Cardiac muscle cell (in vitro differentiated cells and primary cell): ENCODE measurements around the gene ALDOA. TPM values are rescaled to one million over a fixed set of nuclear protein-coding genes. Genes with fewer than 3 reads are reported as not detected.

ENCODE experiments used
- DNase-seq, 2 donors: peaks; one replicate each; pipeline versions ENCODE4 v3.0.0 to v3.0.0-alpha.2; 2010 to 2017; ENCODE audit warnings: low read depth in 1 of 2, low spot score in 1 of 2
- H3K27ac ChIP-seq: fragments of 200-600 bp; sonication (generic); 2 replicates; pipeline ENCODE4 v1.5.1; 2016
- H3K27me3 ChIP-seq: fragments of 200-600 bp; sonication (generic); 2 replicates; pipeline ENCODE4 v1.6.0; 2016; ENCODE audit warnings: control low read depth
- H3K36me3 ChIP-seq: fragments of 200-600 bp; sonication (generic); 2 replicates; pipeline ENCODE4 v1.5.1; 2016; ENCODE audit warnings: control low read depth
- H3K4me1 ChIP-seq: fragments of 200-600 bp; sonication (generic); 2 replicates; pipeline ENCODE4 v1.8.1; 2017; ENCODE audit warnings: low read depth, mild to moderate bottlenecking, mixed run types
- H3K4me3 ChIP-seq: fragments of 200-600 bp; sonication (generic); 2 replicates; pipeline ENCODE4 v1.5.1; 2016; ENCODE audit warnings: mild to moderate bottlenecking
- H3K9me3 ChIP-seq: fragments of 200-600 bp; sonication (generic); 2 replicates; pipeline ENCODE4 v1.5.1; 2017; ENCODE audit warnings: low read depth, mild to moderate bottlenecking, control low read depth
- polyA plus RNA-seq: library from polyadenylated mRNA; unstranded; fragments of >200 nt; fragmentation: Nextera tagmentation; extraction: Ambion mirVana; gene quantifications from 2 replicates; pipeline ENCODE4 v1.2.1, GENCODE V29; 2016
- total RNA-seq: library from RNA; depleted of rRNA; stranded (reverse); fragments of >200 nt; gene quantifications from 2 replicates; pipeline ENCODE4 v1.2.3, GENCODE V29; 2016
- TF ChIP-seq, protein P1 (sequence below): IDR thresholded peaks from 2 replicates; pipeline ENCODE4 v1.5.1; 2012; ENCODE audit warnings: low read depth, mild to moderate bottlenecking, low read length

Gene ALDOA
- total and polyA plus RNA-seq, 2 experiments from 2014 or later = 3,852 to 6,816 TPM

- Histone ChIP-seq H3K27me3 (peaks cover 27% of the 10 kb centered on the region), H3K4me3 (no peak overlapping the region), H3K27ac (no peak overlapping the region), H3K9me3 (no peaks in the 10 kb centered on the region), H3K36me3 (no peaks in the 10 kb centered on the region), H3K4me1 (no peaks in the 10 kb centered on the region)
- DNase-seq = no peak
- TF ChIP-seq, protein P1, sequence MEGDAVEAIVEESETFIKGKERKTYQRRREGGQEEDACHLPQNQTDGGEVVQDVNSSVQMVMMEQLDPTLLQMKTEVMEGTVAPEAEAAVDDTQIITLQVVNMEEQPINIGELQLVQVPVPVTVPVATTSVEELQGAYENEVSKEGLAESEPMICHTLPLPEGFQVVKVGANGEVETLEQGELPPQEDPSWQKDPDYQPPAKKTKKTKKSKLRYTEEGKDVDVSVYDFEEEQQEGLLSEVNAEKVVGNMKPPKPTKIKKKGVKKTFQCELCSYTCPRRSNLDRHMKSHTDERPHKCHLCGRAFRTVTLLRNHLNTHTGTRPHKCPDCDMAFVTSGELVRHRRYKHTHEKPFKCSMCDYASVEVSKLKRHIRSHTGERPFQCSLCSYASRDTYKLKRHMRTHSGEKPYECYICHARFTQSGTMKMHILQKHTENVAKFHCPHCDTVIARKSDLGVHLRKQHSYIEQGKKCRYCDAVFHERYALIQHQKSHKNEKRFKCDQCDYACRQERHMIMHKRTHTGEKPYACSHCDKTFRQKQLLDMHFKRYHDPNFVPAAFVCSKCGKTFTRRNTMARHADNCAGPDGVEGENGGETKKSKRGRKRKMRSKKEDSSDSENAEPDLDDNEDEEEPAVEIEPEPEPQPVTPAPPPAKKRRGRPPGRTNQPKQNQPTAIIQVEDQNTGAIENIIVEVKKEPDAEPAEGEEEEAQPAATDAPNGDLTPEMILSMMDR = no peak
Measured at GRCh38 chr16:30027588-30028437, 37.7 kb upstream of the ALDOA start.

DNA sequence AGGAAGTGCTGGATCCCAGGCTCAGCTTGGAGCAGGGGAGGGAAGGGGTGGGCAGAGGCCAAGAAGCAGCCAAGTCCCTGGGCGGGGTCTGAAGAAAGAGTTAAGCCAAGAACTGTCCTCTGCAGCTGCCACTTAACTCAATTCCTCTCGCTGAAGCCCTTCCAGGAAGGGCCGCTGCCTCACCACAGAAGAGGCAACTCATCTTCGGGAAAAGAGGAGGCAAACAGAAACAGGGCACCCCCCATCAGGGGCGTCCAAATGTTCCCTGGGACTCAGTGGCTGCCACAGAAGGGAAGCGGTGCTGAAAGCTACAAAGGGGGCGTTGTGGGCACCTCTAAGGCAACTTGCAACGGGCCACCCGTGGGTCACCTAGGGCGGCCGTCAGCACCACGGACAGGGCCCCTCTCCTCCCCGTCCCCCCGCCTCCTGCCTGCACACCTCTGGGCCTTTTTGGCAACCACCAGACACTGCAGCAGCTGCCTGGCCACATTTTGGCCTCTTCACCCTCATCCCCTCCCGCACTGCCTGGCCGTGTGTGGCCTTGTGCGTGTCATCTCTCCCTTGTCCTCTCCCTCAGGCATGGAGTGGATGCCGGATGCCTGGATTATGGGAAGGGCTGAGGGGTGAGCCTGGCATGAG is 37.0 kb upstream of the ALDOA start:
- TF ChIP-seq, protein P1 = no peak
- DNase-seq = peak; percentile 30 to 85
- Histone ChIP-seq H3K36me3 (no peaks in the 10 kb centered on the region), H3K4me3 (no peak overlapping the region), H3K27ac (no peak overlapping the region), H3K9me3 (no peaks in the 10 kb centered on the region), H3K27me3 (peaks cover 31% of the 10 kb centered on the region), H3K4me1 (no peaks in the 10 kb centered on the region)

- H3K27me3 ChIP-seq = peaks cover 38% of the 10 kb centered on the region
- TF ChIP-seq, protein P1 = no peak
- H3K27ac ChIP-seq = no peak overlapping the region
- H3K36me3 ChIP-seq = no peaks in the 10 kb centered on the region
- no peak for DNase-seq
- no peak overlapping the region for H3K4me3 ChIP-seq
- H3K9me3 ChIP-seq = no peaks in the 10 kb centered on the region
- no peaks in the 10 kb centered on the region for H3K4me1 ChIP-seq
Measured at GRCh38 chr16:30030011-30030685, 35.4 kb upstream of the ALDOA start.

- Histone ChIP-seq H3K27me3 (peaks cover 44% of the 10 kb centered on the region), H3K27ac (no peak within 1 kb of the TSS)
- no peak for DNase-seq
Measured at GRCh38 chr16:30030841-30031413, 34.6 kb upstream of the ALDOA start, which contains the start of gene TLCD3B. TLCD3B (minus strand) TSS chr16:30031271; CDS start chr16:30030527, 744 bp downstream.

DNA sequence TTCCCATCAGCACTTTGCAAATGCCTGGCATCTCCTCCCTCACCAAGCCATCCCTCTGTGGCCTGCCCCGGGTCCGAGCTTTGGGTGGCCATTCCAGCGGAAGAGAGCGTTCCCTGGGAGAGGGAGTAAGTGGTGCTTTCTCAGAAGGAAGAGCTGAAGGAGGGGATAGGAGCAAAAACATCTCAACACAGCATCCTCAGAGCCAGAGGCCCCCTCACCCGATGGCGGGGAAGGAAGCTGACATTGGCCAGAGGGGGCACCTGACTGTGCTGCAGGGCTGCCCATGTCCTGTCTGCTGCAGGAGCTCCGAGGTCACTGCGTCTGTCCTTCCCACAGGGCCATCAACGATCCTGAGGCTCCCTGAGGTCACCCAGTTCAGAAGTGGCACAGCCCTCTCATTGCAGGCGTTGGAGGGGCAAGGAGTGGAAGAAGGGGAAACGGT is 34.1 kb upstream of the ALDOA start:
- H3K9me3 ChIP-seq = no peaks in the 10 kb centered on the region
- H3K27me3 ChIP-seq = peaks cover 49% of the 10 kb centered on the region
- H3K36me3 ChIP-seq = no peaks in the 10 kb centered on the region
- no peak overlapping the region for H3K27ac ChIP-seq
- no peak for DNase-seq
- no peaks in the 10 kb centered on the region for H3K4me1 ChIP-seq
- H3K4me3 ChIP-seq = no peak overlapping the region
- TF ChIP-seq, protein P1 = no peak

More at GRCh38 chr16:30030841-30031413, 34.6 kb upstream of the ALDOA start, which contains the start of gene TLCD3B:
- Histone ChIP-seq H3K4me1 (no peaks in the 10 kb centered on the region), H3K4me3 (peak within 1 kb of the TSS; percentile 15), H3K9me3 (no peaks in the 10 kb centered on the region), H3K36me3 (no peaks in the 10 kb centered on the region)
- TF ChIP-seq, protein P1 = no peak
